Stimulated activated CD4-positive, alpha-beta T cell treated with anti-CD3 and anti-CD28 coated beads, Interleukin-15, amount 100 ng/mL, for 1 hour (primary cell): ENCODE measurements around the gene RPL28.
"Not testable (repeated sequence)": the region's sequence is repeated elsewhere in the genome, so short reads cannot be mapped to it uniquely, and the experiment has no call there.

Experiments
- DNase-seq, 2 donors: peaks; one replicate each; pipeline ENCODE4 v3.0.0-alpha.2; 2020; ENCODE audit warnings: low read depth in 1 of 2, low spot score in 1 of 2

RPL28 gene

GRCh38 chr19:55446060-55446459 is 60.3 kb downstream of the RPL28 start:
- no peak for DNase-seq

- no peak for DNase-seq
Measured at GRCh38 chr19:55447421-55448174, 61.9 kb downstream of the RPL28 start.

DNA sequence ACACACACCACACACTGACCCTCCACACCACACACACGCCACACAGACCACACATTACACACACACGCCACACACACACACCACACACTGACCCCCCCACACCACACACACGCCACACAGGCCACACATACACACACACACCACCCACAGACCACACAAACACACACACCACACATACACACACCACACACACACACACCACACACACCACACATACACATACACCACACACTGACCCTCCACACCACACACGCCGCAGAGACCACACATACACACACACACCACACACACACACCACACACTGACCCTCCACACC is 62.4 kb downstream of the RPL28 start:
- DNase-seq: not testable (repeated sequence)

DNA sequence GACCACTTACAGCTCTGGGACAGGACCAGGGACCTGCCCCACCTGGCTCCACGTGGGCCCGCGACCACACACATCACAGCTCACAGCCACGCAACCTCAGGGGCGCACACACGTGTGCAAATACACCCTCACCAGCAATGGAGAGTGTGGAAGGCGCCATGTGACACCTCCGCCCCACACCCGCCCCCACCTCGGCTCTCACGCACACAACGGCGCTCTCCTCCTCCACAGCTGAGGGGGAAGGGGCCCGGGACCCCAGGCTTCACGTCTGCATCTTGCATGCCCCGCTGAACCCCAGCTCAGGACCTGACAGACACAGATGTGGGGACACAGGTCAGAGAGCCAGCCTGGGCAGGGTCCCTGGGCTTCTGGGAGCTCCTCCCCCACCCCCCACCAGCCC is 63.7 kb downstream of the RPL28 start:
- DNase-seq: no peak

DNA sequence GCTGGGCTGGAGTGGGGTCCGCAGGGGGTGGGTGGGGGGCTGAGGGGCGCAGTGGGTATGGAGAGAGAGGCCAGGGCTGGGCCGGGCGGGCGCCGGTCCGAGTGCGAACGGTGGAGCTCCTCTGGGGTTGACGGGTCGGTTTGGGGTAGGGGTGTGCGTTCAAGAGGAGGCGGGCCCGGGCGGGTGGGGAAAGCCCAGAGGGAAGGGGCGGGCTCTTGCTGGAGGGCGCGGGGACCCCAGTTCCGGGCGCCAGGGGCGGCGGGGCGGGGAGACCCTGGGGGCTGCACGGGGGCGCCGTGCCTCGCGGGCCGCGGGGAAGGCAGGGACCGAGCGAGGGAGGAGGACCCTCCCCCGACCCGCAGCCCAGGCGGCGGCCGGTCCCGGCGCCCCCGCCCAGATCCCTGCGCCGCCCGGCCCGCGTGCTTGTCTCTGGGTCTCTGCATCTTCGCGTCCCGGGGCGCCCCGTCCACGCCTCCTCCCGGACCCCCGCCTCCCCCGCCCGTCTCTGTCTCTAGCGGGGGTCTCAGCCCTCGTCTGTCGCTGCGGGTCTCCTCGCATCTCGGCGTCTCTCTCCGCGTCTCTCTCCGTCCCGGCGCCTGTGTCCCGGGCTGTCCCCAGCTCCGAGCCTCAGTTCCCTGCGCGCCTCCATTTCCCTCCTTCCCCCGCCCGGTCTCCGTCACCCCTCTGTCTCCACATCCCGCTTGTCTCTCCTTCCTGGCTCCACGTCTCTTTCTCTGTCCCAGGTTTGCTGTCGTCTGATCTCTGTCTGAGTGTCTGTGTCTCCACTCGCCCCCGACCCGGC is 65.6 kb downstream of the RPL28 start:
- DNase-seq: no peak

DNA sequence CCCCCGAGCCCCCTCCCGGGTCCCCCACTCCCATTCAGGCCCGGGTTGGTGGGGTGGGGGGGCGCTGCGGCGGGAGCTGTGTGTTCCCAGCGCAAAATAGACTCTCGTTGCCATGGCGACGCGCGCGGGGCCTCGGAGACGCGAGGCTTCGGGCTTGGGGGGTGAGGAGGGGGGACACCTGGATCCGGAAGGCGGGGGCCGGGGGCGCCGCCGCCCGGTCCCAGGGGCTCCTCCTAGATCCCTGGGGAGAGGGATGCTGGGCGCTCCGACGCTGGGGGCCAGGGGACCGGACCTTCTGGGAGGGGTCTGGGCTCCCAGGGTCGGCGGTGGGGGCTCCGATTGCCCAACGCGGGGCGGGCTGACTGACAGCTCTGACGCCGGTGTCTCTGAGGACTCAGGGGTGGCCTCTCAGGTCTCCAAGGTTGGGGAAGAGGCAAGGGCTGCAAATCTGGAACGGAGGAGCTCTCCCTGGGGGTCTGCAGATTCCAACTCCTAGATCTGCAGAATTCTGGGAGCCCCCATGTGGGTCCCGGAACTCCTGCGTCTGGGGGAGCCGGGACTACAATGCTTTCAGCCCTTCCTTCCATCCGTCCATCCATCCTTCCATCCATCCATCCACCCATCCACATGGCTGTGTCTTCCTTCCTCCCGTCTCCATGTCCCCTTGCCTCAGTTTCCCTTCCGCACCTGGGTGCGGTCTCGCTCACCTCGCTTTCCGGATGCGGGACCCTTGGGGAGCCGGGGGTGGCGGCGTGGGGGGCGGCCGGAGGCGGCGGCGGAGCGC is 66.4 kb downstream of the RPL28 start:
- DNase-seq: no peak
